ENCODE data around the gene RNASE11.

GRCh38 chr14:20550926-20551325, 36.9 kb downstream of the RNASE11 start:
- no peak for TF ChIP-seq POLR2A (IDR thresholded peaks at IDR 0.05)
- TF ChIP-seq CTCF (IDR thresholded peaks at IDR 0.05) = no peak
